ENCODE data around the gene C4orf36.

- TF ChIP-seq CTCF (IDR thresholded peaks at IDR 0.05; ENCODE audit: insufficient read depth, low read depth, low read length) (no peak), EZH2 (IDR thresholded peaks at IDR 0.05; ENCODE audit: insufficient read depth, low read length) (no peak)
These were observed 44.7 kb downstream of the C4orf36 start for GRCh38 chr4:86847571-86847970.

Data from astrocyte (in vitro differentiated cells and primary cell).